PC-9 (cell line): Measurements from ENCODE around the gene EVI5L.

Source experiments
- CTCF ChIP-seq: fragments of 200-600 bp; sonication (generic); conservative IDR thresholded peaks from 2 replicates; pipeline ENCODE4 v1.6.1; 2017; ENCODE audit warnings: mixed run types, antibody characterized with exemption, mild to moderate bottlenecking, moderate library complexity
- EZH2 ChIP-seq: fragments of 200-600 bp; sonication (generic); IDR thresholded peaks from 2 replicates; pipeline ENCODE4 v1.8.0; 2017; ENCODE audit warnings: antibody characterized with exemption, low read depth

GRCh38 chr19:7820588-7820987 lies 9.4 kb upstream of the EVI5L start:
- TF ChIP-seq CTCF = no peak
- no peak for TF ChIP-seq EZH2
